Nucleus accumbens (tissue), 56 donors: Measurements from ENCODE around the gene ZBTB5.
"Not testable (repeated sequence)": the region's sequence is repeated elsewhere in the genome, so short reads cannot be mapped to it uniquely, and the experiment has no call there.

Experiments used
- DNase-seq, 56 donors: peaks; one replicate each; lab custom pipeline; 2025; lab: John Stamatoyannopoulos, UW

ZBTB5 gene

GRCh38 chr9:37426846-37427245, 38.4 kb downstream of the ZBTB5 start:
- no peak for DNase-seq

- not testable (repeated sequence) for DNase-seq
Observed at GRCh38 chr9:37426431-37426830, 38.8 kb downstream of the ZBTB5 start.

DNA sequence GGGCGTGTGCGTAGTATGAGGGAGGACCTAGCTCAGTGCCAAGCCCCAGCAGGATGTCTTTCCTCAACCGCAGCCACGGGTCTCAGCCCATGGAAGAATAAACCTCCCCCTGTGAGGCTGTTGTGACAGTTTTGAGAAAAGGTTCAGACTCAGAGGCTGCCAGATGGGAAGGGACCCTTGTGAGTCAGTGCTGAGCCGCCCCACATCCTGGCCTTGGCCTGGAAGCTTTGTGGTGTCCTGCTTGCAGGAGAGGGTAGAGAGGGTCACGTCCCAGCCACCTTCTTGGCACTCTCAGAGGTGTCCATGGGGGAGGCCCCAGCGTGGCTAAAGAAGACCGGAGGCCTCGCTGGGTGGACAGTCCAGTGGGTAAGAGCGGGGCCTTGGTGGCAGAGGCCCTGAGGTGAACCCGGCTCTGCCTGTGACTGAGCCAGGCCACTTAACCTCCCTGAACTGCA, 39.9 kb downstream of the ZBTB5 start:
- peak in 2 of 56 donors; percentile 7 to 16 for DNase-seq

DNA sequence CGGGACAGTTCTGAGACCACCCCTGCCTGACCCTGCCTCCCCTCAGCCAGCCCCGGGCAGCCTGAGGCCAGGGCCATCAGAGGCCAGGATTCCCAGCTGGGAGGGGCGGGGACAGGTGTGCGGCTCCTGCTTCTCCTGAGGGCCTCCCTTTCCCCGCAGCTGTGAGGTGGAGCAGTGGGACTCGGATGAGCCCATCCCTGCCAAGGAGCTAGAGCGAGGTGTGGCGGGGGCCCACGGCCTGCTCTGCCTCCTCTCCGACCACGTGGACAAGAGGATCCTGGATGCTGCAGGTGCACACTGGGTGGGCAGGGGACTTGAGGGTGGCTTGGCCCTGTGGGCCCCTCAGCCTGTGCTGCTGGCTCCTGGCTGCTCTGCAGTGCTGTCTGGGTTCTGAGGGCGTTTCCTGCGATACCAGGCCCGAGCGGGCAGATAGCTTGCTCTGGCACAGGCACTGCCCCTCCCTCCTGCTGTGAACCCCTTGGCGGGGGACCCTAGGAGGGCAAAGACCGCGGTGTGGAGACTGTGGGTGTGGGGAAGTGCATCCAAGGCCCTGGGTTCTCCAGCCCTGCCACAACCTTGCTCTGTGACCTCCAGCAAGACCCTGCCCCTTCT, 40.5 kb downstream of the ZBTB5 start:
- no peak for DNase-seq

- no peak for DNase-seq
Observed at GRCh38 chr9:37424204-37424685, 41.0 kb downstream of the ZBTB5 start.

DNA sequence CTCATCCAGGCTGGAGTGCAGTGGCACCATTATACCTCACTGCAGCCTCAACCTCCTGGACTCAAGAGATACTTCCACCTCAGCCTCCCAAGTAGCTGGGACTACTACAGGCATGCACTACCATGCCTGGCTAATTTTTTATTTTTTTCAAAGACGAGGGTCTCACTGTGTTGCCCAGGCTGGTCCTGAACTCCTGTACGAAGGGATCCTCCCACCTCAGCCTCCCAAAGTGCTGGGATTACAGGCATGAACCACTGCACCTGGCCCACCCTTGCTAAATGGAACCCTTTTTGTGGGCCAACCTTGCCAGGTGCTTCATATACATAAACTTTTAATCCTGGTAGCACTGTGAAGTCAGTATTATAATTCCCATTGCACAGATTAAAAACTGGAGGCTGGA, 41.7 kb downstream of the ZBTB5 start:
- DNase-seq, result no peak

DNA sequence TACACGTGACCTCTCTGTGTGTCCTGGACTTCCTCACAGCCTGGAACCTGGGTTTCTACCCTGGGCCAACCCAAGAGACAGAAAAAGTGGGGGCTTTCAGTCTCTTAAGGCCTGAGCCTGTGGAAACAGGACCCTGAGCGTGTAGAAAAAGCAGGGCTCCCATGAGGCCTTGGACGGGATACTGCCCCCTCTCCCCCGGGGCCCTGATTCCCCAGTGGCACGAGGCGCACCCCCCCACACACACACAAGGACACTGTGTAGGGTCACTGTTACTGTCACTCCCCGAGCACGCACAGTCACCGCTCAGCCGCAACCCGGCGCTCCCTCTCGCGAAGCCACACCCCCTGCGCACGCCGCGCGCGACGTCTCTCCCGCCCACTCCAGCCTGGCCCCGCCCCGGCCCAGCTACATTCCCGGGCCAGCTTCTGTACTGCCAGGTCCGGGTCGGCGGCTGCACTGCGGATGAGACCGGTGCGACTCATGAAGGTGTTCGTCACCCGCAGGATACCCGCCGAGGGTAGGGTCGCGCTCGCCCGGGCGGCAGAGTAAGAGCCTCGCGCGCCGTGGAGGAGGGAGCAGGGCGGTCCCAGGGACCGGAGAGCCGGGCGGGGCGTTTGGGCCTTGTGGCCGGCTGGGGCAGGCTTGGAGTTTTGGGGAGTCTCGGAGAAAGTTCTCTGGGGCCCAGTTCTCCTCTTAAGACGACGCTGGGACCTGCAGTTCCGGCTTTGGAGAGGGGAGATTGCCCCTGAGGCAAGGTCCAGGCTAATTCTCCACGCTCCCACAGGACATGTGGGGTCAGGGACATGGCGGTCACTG, 42.8 kb downstream of the ZBTB5 start, which contains the start of gene GRHPR:
Gene GRHPR (plus strand): TSS at position 408 of the 816 bp plus-strand sequence. CDS start 55 bp downstream, at position 463.
- DNase-seq, result peak; percentile 45 to 97 (median 91)

- DNase-seq, result peak in 1 of 56 donors; percentile 51
Observed at GRCh38 chr9:37421914-37422288, 43.3 kb downstream of the ZBTB5 start.

DNA sequence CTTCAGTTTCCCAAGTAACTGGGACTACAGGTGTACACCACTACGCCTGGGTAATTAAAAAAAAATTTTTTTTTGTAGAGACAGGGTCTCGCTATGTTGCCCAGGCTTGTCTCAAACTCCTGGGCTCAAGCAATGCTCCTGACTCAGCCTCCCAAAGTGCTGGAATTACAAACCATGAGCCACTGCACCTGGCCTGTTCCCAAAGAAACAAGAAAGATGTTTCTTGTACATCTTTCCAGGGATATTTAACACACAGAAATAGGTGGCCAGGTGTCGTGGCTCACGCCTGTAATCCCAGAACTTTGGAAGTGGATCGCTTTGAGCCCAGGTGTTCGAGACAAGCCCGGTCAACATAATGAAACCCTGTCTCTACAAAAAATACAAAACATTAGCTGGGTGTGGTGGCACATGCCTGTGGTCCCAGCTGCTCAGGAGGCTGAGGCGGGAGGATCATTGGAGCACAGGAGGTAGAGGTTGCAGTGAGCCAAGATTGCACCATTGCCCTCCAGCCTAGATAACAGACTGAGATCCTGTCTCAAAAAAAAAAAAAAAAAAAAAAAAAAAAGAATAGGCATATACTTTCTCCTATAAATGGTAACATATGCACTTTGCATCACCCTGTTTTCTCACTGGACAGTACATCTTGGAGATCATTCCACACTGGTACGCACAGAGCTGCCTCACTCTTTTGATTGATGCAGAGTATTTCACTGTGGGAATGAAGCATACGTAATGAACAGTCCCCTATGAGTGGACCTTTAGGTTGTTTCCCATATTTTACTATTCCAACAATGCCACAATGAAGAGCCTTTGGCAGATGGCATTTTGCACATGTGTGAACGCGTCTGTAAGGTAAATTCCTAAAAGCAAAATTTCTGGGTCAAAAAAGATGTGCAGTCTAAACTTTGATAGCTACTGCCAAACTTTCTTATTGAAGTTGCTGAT, 44.7 kb downstream of the ZBTB5 start:
- no peak for DNase-seq

DNA sequence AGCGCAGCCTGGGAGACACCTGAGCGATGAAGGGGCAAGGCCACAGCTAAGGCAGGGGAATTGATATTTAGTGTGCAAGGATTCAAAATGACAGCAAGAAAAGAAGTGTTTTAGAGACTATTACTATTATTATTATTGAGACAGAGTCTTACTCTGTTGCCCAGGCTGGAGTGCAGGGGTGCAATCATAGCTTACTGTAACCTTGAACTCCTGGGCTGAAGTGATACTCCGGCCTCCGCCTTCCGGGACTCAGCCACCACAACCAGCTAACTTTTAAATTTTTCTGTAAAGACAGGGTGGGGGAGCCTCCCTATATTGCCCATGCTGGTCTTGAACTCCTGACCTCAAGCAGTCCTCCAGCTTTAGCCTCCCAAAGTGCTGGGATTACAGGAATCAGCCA, 46.0 kb downstream of the ZBTB5 start:
- no peak for DNase-seq

DNA sequence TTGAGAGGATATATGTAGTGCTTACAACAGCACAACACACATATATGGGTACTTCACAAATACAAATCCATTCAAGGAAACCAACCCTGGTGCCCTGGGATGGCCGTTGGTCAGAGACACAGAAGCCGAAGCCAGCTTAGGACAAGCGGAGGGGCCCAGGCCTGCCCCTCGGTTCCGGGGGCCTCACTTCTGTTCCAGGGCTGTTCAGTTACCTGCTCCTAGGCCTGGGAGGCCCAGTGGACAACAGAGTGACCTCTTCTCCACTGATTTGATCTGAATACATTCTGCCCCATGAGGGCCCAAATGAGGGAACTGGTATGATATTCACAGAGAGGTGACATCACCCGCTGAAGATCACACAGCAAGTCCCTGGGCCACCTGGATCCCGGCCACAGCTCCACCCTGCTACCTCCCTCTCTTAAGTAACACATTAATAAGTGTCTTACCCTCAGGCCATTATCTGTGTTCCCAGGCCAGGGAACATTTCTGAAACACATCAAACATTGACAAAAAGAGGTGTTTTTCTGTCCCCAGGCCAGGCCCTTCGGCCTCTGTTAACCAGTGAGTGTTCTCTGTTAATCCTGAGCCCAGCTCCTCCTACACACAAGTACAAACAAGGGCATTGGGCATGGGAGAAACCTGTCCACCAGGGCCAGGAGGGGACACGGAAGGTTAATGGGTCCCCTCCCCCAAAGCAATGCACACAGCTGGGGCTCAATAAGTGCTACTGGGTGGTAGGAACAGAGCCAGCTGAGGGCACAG, 47.2 kb downstream of the ZBTB5 start:
- DNase-seq, result no peak

- no peak for DNase-seq
Observed at GRCh38 chr9:37417252-37417803, 47.9 kb downstream of the ZBTB5 start.

DNA sequence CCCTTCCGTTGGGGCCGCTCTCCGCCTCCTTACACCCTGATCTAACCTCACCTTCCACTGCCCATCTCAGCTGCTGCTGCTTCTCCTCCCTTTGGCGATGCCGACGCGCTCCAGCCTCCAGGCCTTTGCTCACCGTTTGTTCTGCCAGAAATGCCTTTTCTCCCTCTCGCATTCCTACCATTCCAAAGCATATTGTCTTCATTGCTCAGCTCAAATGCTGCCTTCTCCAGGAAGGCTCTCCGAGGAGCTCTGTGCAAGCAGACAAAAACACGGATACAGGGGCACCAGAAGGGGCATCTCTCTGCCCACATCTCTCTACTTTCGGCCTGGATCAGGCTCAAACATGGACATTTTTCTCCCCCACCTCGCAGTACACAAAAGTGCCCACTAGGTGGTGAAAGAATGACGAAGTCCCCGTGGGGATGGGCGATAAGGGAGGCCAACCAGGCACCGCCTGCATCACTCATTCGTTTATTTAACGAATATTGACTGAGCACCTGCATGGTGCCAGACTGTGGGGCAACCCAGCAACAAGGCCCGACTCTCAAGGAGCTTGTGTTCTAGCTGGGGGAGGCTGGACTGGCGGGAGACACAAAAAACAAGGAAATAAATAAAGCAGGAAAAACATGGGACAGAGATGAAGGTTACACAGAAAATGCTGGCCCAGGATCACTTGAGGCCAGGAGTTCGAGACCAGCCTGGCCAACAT, 50.1 kb downstream of the ZBTB5 start:
- peak in 46 of 56 donors; percentile 27 to 81 (median 52) for DNase-seq

- no peak for DNase-seq
Observed at GRCh38 chr9:37414503-37414943, 50.7 kb downstream of the ZBTB5 start.

DNA sequence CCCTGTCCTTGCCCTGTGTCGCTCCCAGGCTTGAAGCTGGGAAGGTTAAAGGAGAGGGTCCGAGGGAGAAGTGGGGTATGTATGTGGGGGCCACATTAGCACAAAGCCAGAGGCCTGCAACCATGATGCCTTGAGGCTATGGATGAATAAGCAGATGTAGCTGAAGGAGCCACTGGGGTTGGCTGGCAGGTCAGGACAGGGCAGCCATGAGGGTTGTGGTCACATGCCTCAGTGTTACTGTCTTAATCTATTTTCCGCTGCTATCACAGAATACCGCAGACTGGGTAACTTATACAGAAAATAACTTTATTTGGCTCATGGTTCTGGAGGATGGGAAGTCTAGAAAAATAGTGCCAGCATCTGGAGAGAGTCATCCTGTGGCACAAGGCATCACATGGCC, 51.9 kb downstream of the ZBTB5 start:
- no peak for DNase-seq

DNA sequence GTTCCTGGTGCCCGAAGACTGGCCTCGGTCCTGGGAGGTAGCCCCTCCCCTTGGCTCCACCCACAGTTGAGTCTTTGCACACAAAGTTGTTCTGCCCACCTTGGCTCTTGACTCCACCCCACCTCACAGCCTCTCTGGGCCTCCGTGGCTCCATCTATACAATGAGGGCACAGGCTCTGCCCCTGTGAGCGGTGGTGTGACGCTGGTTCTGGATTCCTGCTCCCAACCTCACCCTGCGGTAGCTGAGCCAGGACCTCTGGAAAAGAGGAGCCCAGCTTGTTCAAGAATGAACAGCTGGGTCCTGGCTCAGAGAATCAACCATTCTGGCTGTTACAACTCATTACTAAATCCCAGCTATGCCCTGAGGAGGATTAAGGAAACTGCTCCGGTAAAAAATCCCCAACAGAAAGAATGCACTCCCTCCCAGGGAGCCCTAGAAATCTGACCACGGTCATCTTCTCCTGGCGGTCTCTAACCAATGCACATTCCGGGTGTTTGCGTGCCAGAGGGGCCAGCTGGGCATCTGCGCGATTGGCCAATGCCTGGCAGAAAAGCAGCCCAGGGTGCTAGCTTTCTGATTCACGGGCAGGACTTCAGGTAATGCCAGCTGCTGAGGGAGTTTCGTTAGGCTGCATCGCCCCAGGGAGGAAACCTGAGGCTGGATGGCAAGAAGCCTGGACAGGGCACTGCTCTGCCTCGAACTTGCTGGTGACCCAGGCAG, 52.7 kb downstream of the ZBTB5 start:
- no peak for DNase-seq

DNA sequence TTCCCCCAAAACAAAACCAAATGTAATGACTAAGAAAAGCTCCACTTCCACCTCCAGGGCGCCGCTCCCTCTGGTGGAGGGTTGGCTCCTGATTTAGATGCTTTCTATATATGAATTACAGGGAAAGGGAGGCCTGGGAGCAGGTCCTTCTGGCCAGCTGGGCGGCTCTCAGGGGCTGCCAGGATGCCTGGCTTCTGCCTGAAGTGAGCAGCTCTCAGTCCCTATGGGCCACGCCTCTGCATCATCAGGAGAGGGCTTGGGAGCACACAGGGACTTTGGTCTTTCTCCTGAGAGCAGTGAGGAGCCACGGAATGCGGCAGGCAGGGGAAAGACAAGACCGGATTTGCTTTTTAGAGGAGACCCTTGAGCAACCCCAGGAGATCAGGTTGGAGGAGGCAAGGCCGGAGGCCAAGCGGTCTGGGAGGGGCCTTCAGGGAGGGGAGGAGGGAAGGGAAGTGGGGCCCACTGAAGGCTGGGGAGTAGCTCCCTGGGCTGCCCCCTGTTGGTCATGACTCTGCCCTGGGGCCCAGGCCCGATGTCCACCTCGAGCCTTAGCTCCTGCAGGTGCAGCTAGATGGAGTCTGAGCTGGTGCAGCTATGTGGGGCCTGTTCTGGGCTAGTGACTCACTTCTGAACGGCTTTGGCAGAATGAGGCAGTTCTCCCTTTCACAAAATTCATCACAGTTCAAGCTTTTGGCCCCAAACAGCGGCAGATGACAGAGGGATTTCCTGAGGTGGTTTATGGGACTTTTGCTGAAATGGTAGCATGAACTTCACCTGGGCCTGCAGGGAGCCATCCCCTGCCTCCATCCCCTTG, 54.1 kb downstream of the ZBTB5 start:
- no peak for DNase-seq
